Glomerular visceral epithelial cell (primary cell): ENCODE results near the gene RASGRF2.

Source experiments
- DNase-seq: peaks from one replicate; pipeline ENCODE4 v3.0.0-alpha.2; 2016; ENCODE audit errors: extremely low spot score

Gene RASGRF2

GRCh38 chr5:81169924-81170323, 209.8 kb downstream of the RASGRF2 start:
- no peak for DNase-seq

- DNase-seq: no peak
Measured at GRCh38 chr5:81171769-81172168, 211.6 kb downstream of the RASGRF2 start.

GRCh38 chr5:81172710-81173109, 212.5 kb downstream of the RASGRF2 start:
- no peak for DNase-seq

GRCh38 chr5:81177061-81177460, 216.9 kb downstream of the RASGRF2 start:
- DNase-seq: no peak

- DNase-seq: no peak
Measured at GRCh38 chr5:81179959-81180358, 219.8 kb downstream of the RASGRF2 start.

- no peak for DNase-seq
Measured at GRCh38 chr5:81180780-81181460, 220.8 kb downstream of the RASGRF2 start.

GRCh38 chr5:81181576-81182316, 221.6 kb downstream of the RASGRF2 start:
- no peak for DNase-seq

GRCh38 chr5:81182396-81183390, 222.5 kb downstream of the RASGRF2 start:
- DNase-seq: no peak

- no peak for DNase-seq
Measured at GRCh38 chr5:81183811-81184748, 223.9 kb downstream of the RASGRF2 start.

GRCh38 chr5:81184749-81185110, 224.6 kb downstream of the RASGRF2 start:
- DNase-seq: no peak

- no peak for DNase-seq
Measured at GRCh38 chr5:81187885-81188284, 227.7 kb downstream of the RASGRF2 start.

GRCh38 chr5:81188962-81189361, 228.8 kb downstream of the RASGRF2 start:
- DNase-seq: no peak

- no peak for DNase-seq
Measured at GRCh38 chr5:81189875-81190498, 229.8 kb downstream of the RASGRF2 start.

- DNase-seq: no peak
Measured at GRCh38 chr5:81191726-81192372, 231.7 kb downstream of the RASGRF2 start.

GRCh38 chr5:81192373-81192750, 232.2 kb downstream of the RASGRF2 start:
- DNase-seq: no peak

GRCh38 chr5:81194633-81195334, 234.6 kb downstream of the RASGRF2 start:
- DNase-seq: peak; percentile 56

- no peak for DNase-seq
Measured at GRCh38 chr5:81195335-81195929, 235.3 kb downstream of the RASGRF2 start.

GRCh38 chr5:81202655-81203054, 242.5 kb downstream of the RASGRF2 start:
- DNase-seq: no peak

GRCh38 chr5:81203729-81204128, 243.6 kb downstream of the RASGRF2 start:
- no peak for DNase-seq
